Suppressor macrophage treated with lipopolysaccharide for 1 hour (primary cell): Measurements from ENCODE around the gene RPS25.
A peak's percentile ranks its signal among the peaks of the same experiment; 100 is the strongest.
"Not testable (repeated sequence)": the region's sequence is repeated elsewhere in the genome, so short reads cannot be mapped to it uniquely, and the experiment has no call there.

Experiments
- DNase-seq, 3 donors: peaks; one replicate each; pipeline ENCODE4 v3.0.0-alpha.2; 2020 to 2022

RPS25 gene

DNA sequence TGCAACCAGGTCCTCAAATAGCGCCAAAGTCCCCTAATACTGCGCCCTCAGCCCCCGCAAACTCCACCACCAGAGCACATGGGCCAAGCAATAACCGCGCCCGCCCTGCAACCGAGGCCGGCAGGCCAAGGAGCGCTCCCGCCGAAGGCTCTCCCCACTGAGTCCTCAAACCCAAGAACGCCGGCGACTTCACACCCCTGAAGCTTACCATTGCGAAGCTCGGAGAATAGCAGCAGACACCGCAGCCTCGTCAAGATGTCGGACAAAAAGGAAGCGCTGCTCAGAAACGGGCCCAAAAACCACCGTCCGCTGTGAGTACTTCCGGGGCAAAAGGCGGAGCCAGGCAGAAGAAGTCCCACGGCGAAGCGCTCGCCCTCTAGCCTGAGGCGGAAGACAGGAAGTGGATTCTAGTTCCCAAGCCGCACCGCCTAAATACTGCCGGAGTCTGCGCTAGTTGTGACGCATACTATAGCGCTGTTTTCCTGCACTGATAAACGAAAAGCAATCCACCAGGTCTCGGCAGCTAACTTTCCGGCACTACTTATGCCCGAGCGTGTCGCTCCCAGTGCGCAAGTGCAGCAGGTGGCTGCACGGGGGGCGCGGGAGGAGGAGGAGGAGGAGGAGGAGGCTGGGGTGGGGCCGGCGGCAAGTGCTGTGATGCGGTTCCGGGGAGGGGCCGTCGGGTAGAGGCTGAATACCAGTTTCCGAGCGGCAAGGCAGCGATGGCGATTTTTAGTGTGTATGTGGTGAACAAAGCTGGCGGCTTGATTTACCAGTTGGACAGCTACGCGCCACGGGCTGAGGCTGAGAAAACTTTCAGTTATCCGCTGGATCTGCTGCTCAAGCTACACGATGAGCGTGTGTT, at the start of gene RPS25, which contains the start of gene TRAPPC4:
Gene RPS25 (minus strand): TSS at position 270 of the 865 bp plus-strand sequence. CDS start 59 bp downstream, at position 211.
Gene TRAPPC4 (plus strand): TSS at position 693 of the 865 bp plus-strand sequence. CDS start 30 bp downstream, at position 723.
- DNase-seq = peak; percentile 96 to 97 (median 97)

DNA sequence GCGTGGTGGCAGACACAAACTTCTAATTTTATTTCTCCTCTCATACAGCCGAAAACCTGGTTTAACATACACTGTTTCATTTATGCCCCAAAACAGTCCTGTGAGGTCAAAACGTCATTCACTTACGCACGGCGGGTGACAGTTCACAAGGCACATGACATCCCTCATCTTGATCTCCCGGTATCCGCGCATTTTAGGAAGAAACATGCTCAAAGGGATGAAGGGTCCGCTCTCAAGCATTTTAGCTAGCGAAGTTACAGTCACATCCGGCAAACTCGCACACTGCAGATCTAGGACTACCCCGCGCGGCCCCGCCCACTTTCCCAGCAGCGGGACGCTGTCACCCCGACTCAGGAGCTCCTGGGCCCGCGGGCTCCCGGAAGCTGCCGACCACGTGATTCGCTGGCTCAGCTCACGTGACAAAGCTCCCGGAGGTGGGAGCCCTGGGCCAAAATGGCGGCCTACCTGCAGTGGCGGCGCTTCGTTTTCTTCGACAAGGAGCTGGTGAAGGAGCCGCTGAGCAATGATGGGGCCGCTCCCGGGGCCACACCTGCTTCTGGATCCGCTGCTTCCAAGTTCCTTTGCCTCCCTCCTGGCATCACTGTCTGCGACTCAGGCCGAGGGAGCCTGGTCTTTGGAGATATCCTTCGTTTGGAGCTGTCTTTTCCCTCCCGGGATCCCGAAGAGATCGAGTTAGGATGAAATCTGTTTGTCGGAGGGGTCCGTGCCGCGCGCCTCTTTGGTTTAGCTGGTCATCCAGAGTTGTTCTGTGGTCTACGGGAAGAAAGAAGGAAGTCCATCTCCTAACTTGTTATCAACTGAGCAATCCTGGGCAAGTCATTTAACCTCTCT, 49.5 kb upstream of the RPS25 start, which contains the start of gene VPS11:
Gene VPS11 (plus strand): TSS at position 448 of the 852 bp plus-strand sequence. CDS start 6 bp downstream, at position 454.
- DNase-seq = peak; percentile 97 to 99 (median 99)

DNA sequence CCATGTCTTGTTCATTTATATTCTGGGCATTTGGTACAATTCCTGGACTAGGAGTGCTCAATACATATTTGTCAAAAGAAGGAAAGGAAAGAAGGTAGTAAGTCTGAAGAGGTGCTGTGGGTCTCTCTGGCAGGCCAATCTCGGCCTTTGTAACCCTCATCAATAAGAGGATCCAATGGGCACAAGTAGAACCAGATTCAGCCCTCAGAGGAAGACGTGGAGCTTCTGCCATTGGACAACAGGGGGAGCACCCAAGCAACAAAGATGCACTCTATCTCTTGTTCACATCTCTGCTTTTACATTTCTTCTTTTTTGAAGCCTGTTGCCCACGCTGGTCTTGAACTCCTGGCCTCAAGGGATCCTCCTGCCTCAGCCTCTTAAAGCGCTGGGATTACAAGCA, 47.2 kb upstream of the RPS25 start:
- DNase-seq = peak; percentile 53 to 64 (median 60)

DNA sequence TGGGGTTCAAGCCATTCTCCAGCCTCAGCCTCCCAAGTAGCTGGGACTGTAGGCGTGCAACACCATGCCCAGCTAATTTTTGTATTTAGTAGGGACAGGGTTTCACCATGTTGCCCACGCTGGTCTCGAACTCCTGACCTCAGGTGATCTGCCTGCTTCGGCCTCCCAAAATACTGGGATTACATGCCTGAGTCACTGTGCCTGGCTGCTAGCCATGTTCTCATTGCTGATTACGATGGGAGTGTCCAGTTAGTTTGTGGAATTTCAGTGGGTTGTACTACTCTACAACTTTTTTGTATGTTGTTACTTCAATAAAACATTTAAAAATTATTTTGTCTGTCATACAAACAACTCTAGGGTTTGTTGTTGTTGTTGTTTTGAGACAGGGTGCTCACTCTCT, 44.6 kb upstream of the RPS25 start:
- DNase-seq = no peak

DNA sequence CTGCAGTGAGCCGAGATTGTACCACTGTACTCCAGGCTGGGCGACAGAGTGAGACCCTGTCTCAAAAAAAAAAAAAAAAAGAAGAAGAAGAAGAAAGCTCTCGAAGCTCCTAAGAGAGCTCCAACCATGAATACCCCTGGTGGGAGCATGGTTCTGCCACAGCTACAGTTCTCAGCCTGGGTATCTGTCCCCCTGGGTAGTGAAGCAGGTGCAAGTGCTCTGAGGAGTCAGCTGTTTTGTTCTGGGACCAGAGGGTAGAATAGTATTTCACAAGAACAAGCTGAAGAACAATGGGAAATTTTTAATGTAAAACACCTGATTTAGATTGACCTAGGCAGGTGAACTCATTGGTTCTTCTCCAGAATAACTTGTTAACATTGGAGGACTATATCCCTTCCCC, 43.1 kb upstream of the RPS25 start:
- DNase-seq = no peak

DNA sequence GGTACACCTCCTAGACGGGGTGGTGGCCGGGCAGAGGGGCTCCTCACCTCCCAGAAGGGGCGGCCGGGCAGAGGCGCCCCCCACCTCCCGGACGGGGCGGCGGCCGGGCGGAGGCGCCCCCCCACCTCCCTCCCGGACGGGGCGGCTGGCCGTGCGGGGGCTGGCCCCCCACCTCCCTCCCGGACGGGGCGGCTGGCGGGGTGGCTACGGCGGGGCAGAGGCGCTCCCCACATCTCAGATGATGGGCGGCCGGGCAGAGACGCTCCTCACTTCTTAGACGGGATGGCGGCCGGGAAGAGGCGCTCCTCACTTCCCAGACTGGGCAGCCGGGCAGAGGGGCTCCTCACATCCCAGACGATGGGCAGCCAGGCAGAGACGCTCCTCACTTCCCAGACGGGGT, 41.0 kb upstream of the RPS25 start:
- not testable (repeated sequence) for DNase-seq

DNA sequence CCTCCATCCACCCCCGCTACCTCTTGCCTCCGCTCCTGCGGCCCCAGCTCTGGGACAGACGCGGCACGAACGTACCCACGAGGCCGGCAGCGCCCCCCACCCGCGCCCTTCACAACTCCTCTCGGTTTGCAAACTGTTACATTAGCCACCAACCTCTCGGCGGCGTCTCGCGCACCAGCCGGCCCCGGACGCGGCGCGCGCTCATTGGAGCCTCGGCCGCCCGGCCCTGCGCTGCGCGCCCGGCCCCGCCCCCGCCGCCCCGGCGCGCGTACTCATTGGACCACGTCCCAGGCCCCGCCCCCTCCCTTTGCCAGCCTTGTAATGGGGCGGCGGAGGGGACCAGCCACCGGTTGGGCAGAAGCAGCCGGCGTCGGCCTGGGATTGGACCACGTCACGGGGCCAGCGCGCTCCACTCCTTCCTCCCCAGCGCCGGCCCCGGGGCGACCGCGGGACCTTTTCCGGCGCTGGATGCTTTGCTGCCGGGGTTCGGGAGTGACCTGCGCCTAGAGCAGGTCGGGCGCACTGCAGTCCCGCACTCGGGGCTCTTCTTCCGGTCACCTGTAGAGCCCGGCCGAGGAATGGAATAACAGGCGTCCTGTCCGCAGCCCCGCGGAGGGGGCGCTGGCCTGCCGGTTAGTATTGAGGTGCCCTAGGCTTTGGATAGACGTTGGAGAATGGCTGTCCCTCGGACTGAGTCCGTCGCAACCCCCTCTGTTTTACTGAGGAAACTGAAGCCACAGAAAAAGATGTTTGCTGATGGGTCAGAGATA, 39.0 kb upstream of the RPS25 start, which contains the start of gene HYOU1:
Gene HYOU1 (minus strand): TSS at position 206 of the 770 bp plus-strand sequence. CDS start 1,045 bp downstream, outside the sequence.
- DNase-seq = peak; percentile 98 to 100 (median 100)

DNA sequence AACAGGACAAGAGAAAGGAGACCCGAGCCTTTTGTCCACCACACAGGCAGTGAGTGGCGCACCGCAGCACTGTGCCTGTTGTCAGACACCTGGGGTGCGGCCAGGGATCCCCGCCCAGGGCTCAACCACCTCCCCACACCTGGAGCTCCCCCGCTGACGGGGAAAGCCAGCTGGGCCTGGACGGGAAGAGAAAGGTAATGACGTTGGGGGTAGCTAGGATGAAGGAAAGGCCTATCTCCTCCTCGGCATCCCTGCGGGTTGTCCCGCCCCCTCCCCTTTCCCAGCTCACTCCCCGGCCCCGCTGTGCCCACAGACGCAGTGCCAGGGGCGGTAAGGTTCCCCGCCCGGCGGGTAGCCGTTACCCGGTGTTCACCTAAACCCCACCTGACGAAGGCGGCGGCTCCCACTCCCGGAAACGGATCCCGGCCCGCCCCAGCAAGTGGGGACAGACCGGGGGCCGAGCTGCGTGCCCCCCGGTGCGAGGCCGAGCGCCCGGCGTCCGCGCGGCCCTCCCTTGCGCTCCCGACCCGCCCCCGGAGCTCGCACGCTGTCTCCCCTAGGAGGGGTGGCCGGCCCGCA, 38.4 kb upstream of the RPS25 start:
- DNase-seq = no peak

DNA sequence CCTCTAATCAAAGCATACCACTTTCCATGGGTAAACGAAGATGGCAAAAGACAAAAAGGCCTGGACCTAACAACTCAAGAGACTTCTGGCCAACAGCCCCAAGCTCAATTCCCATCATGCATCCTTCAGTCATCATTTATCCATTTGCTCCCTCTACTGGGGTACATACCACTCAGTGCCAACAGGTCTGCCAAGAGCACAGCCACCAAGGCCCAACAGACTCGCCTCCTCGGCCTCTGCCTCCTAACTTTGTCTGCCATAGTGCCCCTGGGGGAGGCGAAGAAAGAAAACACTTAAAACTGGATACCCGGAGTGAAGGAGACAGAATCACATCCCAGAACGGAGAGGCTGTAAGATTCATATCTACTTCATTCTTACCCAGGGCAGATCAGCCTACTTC, 37.8 kb upstream of the RPS25 start:
- DNase-seq = peak; percentile 47 to 57 (median 50)

DNA sequence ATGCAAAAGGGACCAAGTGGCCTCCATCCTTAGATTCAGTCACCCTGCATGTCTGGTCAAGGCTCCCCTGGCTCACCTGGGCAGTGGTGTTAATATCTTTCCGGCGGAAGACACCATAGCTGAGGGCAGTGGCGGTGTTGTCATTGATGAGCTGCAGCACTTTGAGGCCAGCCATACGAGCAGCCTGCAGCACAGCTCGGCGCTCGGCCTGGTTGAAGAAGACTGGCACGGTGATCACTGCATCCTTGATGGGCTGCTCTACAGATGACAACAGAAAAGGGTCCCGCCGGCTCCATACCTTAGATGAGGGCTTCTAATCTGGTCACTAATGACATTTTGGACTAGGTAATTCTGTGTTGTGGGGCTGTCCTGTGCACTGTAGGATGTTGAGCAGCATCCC, 36.3 kb upstream of the RPS25 start:
- DNase-seq = no peak

DNA sequence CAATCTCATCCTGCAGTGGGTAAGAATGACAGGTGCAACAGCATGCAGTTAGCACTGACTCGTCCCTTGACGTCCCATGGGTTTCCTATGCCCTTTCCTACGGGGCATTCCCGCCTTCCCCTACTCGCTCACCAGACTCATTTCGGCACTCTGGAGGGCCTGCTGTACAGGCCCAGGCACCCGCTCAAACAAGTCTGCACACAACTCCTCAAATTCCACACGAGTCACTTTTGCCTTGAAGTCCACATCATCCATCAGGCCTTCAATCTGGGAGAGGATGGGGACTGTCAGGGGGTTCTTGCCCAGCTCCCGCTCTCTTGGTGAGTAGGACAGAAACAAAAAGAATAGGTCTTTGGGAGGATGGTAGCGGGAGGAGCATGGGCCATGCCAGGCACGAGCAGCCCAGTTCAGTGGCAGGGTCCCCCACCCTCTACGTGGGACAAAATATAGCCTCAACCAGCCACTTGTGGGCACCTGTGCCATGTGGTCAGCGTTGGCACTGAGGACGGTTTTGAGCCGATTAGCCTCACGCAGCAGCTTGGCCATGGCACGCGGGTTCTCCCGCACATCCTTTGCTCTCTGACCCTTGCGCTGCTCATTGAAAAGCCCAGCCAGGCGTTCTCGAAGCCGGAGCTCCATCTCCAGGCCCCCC, 34.1 kb upstream of the RPS25 start:
- no peak for DNase-seq

DNA sequence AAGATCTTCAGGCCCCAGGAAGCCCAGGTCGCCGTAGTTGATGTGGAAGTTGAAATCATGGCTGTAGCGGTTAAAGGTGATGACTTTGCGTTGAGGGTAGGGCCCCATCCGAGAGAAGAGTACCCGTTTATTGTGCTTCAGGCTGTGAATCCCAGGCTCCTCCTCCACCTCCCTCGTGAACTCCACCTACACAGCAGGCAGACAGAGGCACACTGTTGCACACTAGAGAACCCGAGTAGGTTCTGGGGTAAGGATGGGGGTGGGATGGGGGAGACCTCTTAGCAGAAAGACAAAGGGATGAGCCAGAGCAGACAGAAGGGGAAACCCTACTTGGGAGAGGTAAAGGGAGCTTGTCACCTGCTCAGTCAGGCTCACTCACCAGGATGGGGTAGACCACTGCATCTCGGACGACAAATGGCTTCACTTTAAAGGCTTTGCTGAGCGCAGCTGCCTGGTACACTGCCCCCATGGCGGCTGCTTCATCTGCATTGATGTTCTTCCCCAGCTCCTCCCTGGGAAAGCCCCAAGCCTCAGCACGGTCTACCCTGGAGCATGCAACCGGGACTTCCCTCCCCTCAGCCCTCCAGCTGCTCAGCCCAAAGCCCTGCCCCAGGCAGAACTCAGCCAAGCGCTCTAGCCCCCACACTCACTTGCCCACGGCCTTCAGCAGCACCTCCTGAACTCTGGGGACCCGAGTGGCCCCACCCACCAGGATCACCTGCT, 33.5 kb upstream of the RPS25 start:
- DNase-seq = peak; percentile 36 to 57 (median 46)

DNA sequence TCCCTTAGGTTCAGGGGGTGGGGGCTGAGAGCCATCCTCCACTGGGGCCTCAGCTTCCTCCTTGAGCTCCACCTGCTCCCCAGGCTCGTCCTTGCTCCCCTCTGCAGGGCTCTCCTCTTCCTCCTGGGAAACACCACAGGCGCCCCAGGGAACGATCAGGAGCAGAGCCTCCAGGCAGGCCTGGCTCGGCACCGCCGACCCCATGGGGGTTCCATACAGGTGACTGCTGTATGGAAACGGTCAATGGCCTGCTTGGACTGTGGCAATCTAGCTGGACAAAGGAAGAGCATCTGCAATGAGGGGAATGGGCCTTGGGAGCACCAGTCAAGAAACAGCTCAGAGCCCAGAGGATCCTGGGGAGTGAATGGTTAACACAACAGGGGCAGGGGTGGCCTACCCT, 30.9 kb upstream of the RPS25 start:
- no peak for DNase-seq

DNA sequence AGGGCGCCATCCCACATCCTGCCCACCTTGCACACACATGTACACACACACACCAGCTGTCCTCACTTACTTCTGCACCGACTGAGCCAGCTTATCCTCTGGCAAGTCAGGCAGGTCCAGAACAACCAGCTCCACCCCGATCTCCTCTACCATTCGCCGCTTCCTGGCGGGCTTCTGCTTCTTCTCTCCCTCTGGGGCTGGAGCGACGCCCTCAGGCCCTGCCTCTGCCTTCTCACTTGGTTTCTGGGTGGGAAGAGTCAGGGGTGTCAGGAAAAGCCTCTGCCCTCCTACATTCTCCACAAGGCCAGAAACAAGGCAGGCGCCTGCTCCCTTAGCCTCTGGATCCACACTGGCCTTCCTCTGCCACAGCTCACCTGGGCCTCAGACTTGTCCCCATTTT, 30.5 kb upstream of the RPS25 start:
- no peak for DNase-seq

DNA sequence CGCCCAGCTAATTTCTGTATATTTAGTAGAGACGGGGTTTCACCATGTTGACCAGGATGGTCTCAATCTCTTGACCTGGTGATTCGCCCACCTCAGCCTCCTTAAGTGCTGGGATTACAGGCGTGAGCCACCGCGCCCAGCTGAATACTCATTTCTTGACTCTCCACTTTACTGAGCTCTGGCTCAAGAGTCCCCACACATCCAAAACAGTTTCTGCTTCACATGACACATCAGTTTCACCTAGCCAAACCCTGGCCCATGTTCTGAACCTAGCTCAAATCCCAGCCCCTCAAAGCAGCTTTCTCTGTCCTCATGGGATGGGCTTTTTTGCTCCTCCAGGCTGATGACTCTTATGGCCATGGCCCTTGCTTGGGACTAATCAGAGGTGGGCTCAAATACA, 29.1 kb upstream of the RPS25 start:
- no peak for DNase-seq

DNA sequence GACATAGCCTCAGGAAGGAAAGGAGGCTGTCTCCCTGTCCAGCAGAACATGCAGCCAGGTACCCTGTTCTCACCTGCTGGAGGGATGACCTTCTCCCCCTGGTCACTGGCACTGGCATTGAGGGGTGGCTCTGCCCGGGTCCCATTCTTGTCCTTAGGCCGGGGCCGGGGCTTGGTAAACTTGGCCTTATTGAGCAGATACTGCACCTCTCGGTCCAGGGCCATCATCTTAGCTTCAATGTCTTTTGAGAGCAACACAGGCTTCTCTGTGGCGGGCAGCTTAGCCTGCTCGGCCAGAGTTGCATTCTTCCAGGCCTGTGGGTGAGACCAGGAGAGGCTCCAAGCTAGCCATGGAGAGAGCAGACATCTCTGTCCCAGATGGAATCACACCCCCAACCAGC, 28.3 kb upstream of the RPS25 start:
- DNase-seq = no peak

DNA sequence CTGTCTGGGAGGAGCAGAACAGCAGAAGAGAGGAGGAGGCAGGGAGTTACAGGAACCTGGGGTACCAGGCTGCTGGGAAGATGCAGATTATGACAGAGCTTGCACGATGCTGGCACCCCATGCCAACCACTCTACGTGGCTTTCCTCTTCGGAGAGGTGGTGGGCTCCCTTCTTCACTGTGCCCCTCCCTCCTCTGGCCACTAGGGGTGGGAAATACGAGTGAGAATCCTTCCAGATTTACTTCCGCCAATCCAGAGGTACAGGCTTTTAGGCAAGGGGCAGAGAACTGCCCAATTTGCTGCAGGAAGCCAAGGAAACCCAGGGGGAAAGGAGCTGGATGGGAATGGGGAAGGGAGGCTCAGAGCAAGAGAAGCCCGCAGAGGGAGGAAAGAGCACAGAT, 26.6 kb upstream of the RPS25 start:
- no peak for DNase-seq

DNA sequence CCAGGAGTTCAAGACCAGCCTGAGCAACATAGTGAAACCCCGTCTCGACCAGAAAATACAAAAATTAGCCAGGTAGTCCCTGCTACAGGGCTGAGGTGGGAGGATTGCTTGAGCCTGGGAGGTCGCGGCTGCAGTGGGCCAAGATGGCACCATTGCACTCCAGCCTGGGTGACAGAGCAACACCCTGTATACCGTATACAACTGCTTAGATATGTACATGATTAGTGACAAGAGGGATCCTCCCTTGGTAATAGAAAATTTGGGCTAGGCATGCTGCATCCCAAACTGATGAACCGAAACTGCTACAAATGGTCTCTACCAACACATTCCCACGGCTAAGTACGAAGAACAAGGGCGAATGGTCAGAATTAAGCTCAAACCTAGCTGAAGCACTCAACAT, 24.8 kb upstream of the RPS25 start:
- no peak for DNase-seq

DNA sequence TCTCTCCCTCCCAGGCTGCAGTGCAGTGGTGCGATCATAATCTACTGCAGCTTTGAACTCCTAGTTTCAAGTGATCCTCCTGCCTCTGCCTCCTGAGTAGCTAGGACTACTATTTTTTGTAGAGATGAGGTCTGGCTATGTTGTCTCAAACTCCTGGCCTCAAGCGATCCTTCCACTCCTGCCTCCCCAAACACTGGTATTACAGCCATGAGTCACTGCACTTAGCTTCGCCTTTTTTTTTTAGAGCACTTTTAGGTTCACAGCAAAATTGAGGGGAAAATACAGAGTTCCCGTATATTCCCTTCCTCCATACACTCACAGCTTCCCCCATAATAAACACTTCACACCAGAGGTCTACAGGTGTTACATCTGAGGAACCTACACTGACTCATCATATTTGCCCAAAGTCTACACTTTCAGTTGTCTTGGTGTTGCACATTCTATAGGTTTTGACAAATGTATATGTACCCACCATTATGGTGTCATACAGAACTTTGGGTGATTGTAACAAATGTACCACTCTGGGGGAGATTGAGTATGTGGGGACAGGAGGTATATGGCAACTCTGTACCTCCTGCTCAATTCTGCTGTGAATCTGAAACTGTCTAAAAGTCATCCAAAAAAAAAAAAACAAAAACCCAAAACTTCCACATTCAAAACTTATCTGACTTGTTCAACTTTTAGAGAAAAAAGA, 23.8 kb upstream of the RPS25 start:
- peak in 2 of 3 donors; percentile 28 to 52 for DNase-seq

DNA sequence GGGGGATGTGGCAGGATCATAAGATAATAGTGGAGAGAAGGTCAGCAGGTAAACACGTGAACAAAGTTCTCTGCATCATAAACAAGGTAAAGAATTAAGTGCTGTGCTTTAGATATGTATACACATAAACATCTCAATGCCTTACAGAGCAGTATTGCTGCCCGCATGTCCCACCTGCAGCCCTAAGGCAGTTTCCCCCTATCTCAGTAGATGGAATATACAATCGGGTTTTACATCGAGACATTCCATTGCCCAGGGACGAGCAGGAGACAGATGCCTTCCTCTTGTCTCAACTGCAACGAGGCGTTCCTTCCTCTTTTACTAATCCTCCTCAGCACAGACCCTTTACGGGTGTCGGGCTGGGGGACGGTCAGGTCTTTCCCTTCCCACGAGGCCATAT, 21.3 kb upstream of the RPS25 start:
- not testable (repeated sequence) for DNase-seq
